ENCODE measurements around the gene SYTL3.
"Not testable (repeated sequence)": the region's sequence is repeated elsewhere in the genome, so short reads cannot be mapped to it uniquely, and the experiment has no call there.

Gene SYTL3

DNA sequence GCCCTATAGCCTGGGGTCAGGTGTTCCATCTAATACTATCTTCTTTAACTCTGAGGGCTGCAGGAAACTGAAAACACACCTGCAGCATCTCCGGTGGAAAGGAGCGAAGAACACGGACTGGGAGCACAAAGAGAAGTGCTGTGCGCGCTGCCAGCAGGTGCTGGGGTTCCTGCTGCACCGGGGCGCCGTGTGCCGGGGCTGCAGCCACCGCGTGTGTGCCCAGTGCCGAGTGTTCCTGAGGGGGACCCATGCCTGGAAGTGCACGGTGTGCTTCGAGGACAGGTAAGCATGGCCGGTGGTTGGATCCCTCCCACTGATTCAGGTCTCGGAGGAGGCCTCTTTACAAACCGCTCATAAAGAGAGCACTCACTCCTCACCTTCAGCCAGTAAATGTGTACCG, 15.5 kb downstream of the SYTL3 start:
- DNase-seq: peak; percentile 51

DNA sequence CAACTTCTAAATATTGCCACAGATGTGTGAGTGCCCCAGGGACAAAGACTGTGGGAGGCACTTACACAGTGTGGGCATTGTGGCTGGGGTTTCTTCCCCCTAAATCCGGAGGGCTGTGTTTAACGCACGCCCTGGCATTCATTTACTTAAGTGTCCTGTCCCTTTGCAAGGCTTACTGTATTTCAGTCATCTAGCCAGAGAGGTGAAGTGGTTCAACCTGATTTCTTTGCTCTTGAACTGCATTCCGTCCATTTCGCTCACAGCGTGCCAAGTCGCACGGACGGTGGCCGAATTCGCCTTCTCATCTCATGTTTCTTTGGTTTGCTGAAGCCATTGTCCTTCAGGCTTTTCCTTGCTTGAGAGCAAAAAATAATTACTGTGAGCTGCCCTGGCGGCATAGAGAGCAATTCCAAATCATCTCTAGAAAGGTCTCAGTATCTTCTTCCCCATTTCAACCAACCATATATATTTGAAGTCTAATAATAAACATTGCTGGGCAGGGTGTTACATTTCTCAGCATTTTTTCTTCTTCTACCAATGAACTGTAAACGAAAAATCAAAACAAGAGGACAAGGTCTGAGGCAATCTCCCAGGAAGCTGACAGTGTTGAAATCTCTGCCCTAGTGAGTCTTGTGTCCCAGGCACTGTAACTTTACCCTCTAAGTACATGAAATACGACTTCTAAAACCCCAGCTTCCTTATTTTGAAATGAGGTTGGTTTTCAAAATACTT, 16.9 kb downstream of the SYTL3 start:
- DNase-seq: peak; percentile 46

DNA sequence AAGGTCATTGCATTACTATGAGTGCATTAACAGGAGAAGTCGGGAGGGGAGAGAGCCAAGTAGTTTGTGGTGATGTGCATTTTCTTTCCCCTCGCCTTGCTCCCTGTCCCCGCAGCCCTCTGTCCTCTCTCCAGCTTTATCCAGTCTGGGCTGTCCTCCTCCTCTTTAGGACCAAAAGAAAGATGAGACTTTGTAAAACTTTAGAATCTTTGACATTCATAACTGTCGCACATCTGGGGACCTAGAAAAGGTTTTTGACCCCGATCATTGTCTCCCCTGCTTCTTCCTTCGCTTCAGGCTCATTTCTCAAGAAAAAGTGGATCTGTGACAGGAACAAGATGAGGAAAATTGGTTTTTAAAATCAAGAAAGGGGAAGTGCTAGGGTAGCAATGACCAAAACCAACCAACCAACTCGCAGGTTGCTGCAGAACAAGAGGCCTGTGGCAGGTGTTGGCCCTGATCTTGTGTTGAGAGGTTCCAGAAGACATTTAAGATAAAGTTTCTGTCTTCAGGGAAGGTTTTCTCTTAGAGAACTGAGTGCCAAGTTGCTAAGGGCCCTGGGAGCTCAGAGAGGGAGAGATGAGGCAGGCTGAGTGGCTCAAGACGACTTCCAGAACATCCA, 17.6 kb downstream of the SYTL3 start:
- no peak for DNase-seq

DNA sequence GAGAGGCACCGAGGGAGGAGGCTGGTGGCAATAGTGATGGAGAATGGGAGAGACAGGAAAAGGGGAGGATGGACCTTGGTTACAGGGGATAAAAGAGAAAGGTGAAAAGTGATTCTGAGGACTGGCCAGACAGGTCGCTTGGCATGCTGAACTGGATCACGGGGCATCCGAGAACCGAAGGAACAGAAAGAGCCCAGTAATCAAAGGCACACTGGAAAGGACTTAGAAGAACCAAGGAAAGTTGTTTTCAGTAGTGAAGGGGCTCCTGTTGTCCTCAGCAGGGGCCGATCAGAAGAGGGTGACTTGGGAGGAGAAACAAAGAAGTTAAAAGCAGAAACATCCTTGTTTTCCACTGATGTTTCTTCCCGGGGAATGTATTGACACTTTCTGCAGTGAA, 18.9 kb downstream of the SYTL3 start:
- DNase-seq: no peak

DNA sequence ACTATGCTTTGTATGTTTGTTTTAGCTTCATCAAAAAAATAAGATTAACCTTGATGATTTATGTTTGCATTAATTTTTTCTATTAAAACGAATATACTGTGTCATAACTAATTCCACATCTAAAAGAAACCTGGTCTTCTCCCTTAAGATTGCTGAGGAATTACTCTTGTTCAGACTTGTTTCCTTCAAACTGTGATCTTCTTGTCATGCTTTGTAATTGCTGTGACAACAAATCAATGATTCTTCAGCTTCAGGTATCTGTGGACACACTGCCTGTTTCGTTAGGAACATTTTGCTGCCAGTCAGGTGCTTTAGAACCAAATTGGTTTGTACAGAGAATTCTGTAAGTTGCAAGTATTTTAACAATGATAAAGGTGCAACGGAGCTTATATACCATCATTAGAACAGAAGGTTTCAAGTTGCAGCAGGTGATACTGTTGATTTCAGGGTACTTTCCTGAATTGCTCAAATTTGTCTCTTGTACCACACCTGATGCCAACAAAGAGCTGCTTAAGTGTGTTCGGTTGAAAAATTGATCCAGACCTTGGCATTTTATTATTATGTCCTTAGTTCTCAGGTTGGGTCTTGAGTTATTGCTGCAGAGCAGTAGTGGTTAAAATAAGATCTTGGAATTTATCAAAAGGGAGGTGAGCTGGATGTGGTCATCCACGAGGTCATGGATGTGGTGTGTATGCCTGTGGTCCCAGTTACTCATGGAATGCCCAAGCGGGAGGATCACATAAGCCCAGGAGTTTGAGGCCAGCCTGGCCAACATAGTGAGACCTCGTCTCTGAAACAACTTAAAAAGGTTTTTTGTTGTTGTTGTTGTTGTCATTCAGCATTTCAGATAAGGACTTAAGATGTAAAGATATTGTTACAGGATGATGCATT, 19.5 kb downstream of the SYTL3 start:
- DNase-seq: no peak

DNA sequence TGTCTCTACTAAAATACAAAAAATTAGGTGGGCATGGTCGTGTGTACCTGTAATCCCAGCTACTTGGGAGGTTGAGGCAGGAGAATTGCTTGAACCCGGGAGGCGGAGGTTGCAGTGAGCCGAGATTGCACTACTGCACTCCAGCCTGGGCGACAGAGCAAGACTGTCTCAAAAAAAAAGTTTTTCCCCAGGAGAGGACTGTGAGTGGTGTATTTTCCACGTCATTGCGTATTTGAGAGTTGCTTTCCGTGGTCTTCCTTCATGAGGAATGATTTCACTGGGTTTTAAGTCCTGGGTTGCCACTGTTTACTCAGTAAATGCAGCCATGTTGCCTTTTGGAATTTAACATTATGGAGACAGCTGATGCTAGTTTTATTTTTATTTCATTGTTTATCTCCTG, 22.3 kb downstream of the SYTL3 start:
- DNase-seq: not testable (repeated sequence)

DNA sequence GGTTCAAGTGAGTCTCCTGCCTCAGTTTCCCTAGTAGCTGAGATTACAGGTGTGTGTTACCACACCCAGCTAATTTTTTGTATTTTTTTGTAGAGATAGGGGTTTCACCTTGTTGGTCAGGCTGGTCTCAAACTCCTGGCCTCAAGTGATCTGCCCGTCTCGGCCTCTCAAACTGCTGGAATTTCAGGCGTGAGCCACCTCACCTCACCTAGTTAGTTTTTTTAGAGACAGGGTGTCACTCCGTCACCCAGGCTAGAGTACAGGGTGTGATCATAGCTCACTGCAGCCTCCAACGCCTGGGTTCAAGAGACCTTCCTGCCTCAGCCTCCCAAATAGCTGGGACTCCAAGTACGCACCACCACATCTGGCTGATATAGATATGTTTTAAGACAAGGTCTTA, 22.9 kb downstream of the SYTL3 start:
- no peak for DNase-seq

DNA sequence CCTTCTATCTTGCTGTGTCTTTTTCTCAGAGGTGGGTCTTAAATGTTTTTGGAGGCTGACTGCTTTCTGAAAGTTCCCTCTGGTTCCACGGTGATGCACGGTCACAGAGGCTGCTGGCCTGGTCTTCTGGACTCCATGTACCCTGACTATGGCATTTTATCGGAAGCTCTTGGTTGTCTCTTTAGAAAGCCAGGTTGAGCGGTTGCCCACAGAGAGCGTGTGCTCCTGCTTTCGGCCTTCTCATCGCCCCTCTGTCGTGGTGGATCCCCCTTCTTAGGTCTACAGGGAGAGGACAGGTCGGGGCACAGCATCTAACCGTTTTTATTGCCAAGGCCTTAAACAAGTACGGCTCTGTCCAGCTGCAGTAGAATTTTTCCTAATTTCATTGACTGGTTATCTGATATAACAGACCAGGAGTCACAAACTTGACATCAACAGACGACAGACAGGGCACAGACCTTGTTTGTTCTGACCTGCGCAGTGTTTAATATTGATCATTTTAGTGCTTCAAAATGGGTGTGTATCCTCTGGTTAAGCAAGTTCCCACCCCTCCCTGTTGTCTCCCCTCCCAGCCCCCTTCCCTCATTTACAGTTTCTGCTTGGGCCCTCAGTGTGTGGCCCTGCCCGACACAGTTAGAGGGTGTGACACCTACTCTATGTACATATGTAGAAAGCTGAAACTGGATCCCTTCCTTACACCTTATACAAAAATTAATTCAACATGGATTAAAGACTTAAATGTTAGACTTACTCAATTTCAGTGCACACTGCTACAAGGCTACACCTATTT, 24.7 kb downstream of the SYTL3 start:
- no peak for DNase-seq

DNA sequence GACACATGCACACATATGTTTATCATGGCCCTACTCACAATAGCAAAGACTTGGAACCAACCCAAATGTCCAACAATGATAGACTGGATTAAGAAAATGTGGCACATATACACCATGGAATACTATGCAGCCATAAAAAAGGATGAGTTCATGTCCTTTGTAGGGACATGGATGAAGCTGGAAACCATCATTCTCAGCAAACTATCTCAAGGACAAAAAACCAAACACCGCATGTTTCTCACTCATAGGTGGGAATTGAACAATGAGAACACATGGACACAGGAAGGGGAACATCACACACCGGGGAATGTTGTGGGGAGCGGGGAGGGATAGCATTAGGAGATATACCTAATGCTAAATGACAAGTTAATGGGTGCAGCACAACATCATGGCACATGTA, 27.2 kb downstream of the SYTL3 start:
- not testable (repeated sequence) for DNase-seq

DNA sequence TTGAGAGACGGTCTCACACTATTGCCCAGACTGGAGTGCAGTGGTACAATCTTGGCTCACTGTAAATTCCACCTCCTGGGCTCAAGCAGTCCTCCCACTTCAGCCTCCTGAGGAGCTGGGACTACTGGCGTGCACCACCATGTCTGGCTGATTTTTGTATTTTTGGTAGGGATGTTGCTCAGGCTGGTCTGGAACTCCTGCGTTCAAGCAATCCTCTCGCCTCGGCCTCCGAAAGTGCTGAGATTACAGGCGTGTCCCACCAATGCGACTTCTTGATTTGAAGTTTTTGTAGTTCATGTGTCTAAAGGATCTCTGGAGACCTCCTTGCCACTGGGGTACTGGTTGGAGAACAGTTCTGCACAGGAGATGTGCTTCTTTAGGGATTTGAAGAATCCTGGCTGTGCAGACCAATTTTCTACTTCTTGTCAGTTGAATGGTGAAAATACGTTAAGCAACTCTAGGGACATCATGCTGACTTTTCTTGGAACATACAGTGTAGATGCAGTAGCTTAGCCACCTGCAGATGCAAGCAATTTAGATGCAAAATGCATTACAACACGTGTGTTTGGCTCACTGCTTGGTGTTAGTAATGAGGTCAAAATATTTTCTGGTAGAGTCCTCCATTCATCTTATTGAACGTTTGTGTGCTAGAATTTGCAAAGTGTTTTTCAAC, 28.2 kb downstream of the SYTL3 start:
- peak; percentile 36 for DNase-seq

DNA sequence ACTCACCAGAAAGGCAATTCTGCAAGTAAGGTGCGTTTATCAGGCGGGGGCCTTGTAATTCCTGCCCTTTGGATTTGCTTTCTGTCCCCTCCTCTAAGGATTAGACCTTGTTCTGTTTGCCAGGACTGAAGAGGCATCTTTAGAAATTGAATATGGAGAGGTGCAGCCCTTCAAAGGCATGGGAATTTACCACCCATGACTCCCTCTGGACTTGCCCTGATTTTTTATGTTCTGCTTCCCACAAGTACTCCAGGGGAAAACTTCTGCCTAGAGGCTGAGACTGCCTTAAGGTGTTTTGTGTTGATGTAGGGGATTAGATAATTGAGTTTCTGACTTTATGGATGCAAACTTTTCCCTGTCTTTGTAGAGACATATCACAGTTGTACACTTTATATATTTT, 30.2 kb downstream of the SYTL3 start:
- DNase-seq: no peak

DNA sequence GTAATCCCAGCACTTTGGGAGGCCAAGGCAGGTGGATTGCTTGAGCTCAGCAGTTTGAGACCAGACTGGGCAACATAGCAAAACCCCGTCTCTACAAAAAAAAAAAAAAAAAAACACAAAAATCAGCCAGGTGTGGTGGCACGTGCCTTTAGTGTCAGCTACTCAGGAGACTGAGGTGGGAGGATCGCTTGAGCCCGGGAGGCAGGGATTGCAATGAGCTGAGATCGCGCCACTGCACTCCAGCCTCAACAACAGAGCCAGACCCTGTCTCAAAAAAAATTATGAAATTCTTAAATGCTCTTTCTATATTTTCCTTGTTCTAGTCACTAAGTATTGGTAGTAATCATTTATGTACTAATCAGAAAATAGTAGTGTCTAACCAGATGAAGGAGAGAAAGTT, 30.6 kb downstream of the SYTL3 start:
- DNase-seq: no peak

DNA sequence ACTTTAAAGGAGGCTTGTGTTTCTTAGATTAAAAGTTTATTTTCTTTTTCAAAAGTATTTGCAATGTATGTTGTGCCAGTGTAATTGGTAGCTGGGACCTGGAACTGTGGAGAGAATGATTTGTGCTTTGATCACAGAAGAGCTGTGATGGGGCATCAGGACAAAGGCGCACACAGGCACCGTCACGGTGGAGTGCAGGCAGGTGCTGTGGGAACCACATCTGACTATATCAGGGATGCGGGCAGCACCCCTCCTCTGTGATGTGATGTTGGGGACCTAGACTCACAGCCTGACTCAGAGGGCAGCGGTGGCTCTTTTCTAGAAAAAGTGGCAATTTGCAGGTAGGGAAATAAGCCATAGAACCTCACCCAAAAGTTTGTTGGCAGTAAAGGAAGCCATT, 34.5 kb downstream of the SYTL3 start:
- peak; percentile 44 for DNase-seq

DNA sequence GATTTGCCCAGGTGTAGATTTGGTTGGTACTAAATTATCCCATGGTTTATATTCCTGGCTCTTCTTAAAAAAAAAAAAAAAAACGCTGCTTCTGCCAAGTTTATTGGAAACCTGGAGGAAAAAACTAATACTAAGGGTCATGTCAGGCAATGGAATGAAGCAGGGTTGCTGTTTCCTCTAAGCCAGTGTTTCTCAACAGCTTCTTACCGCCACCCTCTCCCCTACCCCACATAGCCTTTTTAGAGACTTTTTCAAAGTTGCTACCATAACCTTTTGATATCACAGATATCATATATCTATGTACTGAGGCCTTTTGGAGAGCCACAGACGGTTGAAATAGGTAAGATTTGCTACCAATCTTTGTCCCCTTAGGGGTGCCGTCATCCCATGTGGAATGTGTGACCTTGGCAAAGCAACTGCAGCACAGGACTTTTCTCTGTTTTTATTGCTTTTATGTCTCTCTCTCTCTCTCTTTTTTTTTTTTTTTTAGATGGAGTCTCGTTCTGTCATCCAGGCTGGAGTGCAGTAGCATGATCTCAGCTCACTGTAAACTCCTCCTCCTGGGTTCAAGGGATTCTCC, 35.0 kb downstream of the SYTL3 start:
- DNase-seq: no peak

DNA sequence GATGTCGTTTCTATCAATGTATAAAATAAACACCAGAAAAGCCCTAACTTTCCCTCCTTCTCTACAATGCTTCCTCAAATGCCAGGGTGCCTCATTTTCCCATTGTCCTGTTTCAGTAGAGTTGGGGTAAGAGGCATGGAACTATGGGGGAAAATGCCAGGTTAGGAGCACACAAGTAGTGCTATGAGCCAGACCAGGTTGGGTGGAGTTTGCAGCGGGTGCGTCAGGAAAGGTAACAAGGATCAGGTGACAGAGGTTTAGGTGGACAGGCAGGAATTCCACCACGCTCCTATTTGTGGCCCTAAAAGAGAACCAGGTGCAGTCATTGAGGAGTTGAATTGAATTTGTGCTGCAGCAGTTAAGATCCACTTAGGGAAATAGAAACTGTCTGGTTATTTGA, 36.5 kb downstream of the SYTL3 start:
- DNase-seq: no peak

DNA sequence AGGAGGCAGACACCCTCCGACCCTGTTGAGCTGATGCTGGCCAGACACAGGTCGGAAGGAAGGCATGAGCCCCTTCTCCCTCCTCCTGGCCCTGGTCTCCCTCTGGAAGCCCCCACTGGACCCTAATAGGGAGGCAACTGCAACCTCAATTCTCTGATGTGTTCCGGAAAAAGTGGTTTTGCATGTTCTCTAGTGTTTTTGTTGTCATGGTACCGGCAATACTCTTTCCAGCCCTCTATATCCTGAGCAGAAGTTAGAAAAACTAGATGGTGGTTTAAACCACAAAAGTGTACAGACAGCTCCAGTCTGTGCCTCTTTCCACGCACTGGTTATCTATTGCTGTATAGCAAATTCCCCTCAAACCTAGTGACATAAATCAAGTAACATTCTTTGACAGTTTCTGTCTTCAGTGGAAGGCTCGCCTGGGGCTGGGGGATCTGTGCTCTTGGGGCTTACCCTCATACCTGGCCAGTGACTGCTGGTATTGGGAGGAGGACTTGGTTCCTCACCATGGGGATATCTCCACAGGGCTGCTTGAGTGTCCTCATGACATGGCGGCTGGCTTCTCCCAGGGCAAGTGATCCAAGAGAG, 37.0 kb downstream of the SYTL3 start:
- peak; percentile 75 for DNase-seq

DNA sequence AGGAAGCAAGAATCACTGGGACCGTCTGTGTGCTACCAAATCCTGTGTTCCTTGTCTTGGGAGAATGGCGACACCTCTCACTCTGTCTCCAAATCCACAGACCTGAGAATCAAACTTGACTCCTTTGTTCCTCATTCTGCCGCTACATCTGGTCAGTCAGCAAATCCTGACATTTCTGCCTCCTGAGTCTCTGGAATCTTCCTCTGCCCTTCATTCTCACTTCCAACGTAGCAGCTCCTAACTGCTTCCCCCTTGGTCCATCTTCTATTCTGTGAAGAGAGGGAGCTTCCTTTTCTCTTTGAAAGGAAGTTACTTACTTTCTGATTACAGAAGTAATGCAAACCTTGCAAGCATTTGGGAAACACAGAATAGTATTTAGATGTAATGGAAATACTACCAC, 37.7 kb downstream of the SYTL3 start:
- no peak for DNase-seq

DNA sequence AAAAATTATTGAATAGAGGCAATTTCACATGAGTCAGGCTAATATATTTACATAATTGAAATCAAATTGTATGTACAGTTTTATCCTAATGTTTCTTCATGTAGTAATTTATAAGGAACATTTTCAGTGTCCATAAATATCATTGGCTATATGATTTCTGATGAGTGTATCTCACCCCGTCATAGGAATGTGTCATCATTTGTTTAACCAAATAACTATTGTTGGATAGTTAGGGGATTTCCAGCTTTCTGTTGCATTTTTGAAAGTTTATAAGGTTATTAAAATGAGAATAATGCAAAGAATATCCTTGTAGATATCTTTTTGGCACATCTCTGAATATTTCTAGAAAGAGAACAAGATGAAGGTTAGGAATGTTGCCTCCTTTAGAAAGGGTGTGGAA, 39.0 kb downstream of the SYTL3 start:
- no peak for DNase-seq

DNA sequence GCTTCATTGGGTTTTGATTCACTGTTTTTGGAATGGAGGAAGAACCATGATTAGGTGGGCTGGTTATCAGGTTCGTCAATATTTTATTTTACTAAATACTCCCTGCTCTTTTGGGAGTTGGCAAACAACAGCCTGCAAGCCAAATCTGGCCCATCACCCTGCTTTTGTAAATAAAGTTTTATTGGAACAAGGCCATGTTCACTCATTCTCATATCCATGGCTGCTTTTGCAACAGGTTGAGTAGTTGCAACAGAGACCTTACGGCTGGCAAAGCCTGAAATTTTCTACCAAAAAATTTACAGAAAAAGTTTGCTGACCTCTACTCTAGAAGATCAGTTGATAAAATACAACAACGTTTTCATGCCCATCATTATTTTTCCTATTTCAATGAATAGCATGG, 45.1 kb downstream of the SYTL3 start:
- DNase-seq: no peak

DNA sequence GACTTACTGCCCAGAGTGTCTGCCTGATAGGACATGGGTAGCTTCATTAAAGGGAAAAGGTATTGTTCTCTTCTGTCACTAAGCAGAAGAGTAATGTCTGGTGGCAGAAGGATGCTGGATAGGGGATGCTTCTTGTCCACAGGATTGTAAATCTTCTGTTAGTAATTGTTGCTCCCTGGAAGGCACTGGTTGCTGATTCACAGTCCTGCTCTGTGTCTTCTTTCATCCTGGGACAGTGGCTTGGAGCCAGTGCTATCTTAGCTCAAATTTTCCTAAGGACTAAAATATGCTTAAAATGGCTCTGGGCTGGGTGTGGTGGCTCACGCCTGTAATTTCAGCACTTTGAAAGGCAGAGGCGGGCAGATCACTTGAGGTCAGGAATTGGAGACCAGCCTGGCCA, 48.0 kb downstream of the SYTL3 start:
- DNase-seq: no peak

DNA sequence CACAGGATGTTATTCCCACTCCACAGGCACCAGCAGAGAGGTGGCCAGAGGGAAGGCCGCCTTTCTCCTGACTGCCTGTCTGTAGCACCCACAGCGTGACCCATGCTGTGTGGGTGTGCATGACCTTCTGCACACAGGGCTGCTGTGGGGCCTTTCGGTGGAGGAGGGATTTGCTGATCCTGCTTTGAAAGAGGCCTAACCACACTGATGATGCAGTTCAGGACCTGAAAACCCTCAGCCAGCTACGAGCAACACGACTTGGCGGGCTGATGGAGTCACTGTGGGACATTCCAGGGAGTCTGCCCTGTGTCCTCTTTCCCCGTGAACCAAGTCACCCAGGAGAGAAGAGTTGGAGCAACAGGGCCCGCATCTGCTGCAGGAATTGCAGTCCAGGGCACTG, 49.1 kb downstream of the SYTL3 start:
- no peak for DNase-seq

DNA sequence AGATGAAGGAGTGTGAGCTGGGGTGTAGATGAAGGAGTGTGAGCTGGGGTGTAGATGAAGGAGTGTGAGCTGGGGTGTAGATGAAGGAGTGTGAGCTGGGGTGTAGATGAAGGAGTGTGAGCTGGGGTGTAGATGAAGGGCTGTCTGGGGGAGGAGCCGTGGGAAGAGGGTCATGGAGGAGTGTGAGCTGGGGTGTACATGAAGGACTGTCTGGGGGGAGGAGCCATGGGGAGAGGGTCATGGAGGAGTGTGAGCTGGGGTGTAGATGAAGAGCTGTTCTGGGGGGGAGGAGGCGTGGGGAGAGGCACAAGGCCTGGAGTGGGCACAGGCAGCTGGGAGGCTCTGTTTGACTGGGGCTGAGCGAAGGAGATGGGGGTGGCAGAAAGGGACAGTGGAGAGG, 51.4 kb downstream of the SYTL3 start:
- DNase-seq: not testable (repeated sequence)

All from activated effector memory CD4-positive, alpha-beta T cell treated with anti-CD3 and anti-CD28 coated beads, Interleukin-2, amount 50 U/mL, for 16 hours (primary cell).